DOHH2 (cell line): ENCODE data around the gene HAUS2.

Source experiments
- H3F3A ChIP-seq: fragments of 200-600 bp; sonication (generic), shearing (Covaris generic); 2 replicates; pipeline ENCODE4 v1.6.0; 2016; ENCODE audit warnings: antibody characterized with exemption, mild to moderate bottlenecking; ENCODE audit not compliant: control insufficient read depth, insufficient read depth
- H3K27ac ChIP-seq: fragments of 200-600 bp; sonication (generic); 2 replicates; pipeline ENCODE4 v1.5.1; 2014; ENCODE audit warnings: low read depth, mild to moderate bottlenecking, low read length, moderate library complexity
- H3K27me3 ChIP-seq: fragments of 200-600 bp; sonication (generic); 2 replicates; pipeline ENCODE4 v1.6.1; 2014; ENCODE audit warnings: mild to moderate bottlenecking, low read length, mixed read lengths; ENCODE audit not compliant: control insufficient read depth
- H3K36me3 ChIP-seq: fragments of 200-600 bp; sonication (generic); 2 replicates; pipeline ENCODE4 v1.6.1; 2014; ENCODE audit warnings: mild to moderate bottlenecking, low read length, moderate library complexity, mixed read lengths; ENCODE audit not compliant: control insufficient read depth
- H3K4me1 ChIP-seq: fragments of 200-600 bp; sonication (generic); 2 replicates; pipeline ENCODE4 v1.6.1; 2014; ENCODE audit warnings: mild to moderate bottlenecking, low read length, mixed read lengths; ENCODE audit not compliant: control insufficient read depth
- H3K4me2 ChIP-seq: fragments of 200-600 bp; sonication (generic); 2 replicates; pipeline ENCODE4 v1.6.0; 2014; ENCODE audit warnings: mild to moderate bottlenecking, low read length, moderate library complexity
- H3K4me3 ChIP-seq: fragments of 200-600 bp; sonication (generic); 2 replicates; pipeline ENCODE4 v1.5.1; 2014; ENCODE audit warnings: mild to moderate bottlenecking, low read length, mixed read lengths
- H3K79me2 ChIP-seq: fragments of 200-600 bp; sonication (generic); 2 replicates; pipeline ENCODE4 v1.6.1; 2014; ENCODE audit warnings: mild to moderate bottlenecking, low read length, mixed read lengths; ENCODE audit not compliant: control insufficient read depth
- H3K9me2 ChIP-seq: fragments of 200-600 bp; sonication (generic); replicated peaks from 2 replicates; pipeline ENCODE4 v1.6.1; 2014; ENCODE audit warnings: mild to moderate bottlenecking, low read length, mixed read lengths; ENCODE audit not compliant: control insufficient read depth
- H3K9me3 ChIP-seq: fragments of 200-600 bp; sonication (generic); 2 replicates; pipeline ENCODE4 v1.6.1; 2014; ENCODE audit warnings: antibody characterized with exemption, low read length, mixed read lengths; ENCODE audit not compliant: control insufficient read depth, insufficient read depth
- H4K20me1 ChIP-seq: fragments of 200-600 bp; sonication (generic); 2 replicates; pipeline ENCODE4 v1.6.0; 2014; ENCODE audit warnings: low read depth, mild to moderate bottlenecking, antibody characterized with exemption, low read length, moderate library complexity; ENCODE audit not compliant: control insufficient read depth, insufficient read depth
- EZH2phosphoT487 ChIP-seq: fragments of 200-600 bp; sonication (generic); IDR thresholded peaks from 2 replicates; pipeline ENCODE4 v1.6.1; 2017; ENCODE audit warnings: borderline replicate concordance, mild to moderate bottlenecking, antibody characterized with exemption, low read length, moderate library complexity, mixed read lengths
- TF ChIP-seq, protein P1 (sequence below): fragments of 200-600 bp; sonication (generic); IDR thresholded peaks from one replicate; pipeline ENCODE4 v1.5.1; 2014; ENCODE audit warnings: antibody characterized with exemption, mild to moderate bottlenecking, low read depth, low read length; ENCODE audit not compliant: poor library complexity, severe bottlenecking

HAUS2 gene

GRCh38 chr15:42577514-42578031, 28.9 kb downstream of the HAUS2 start:
- Histone ChIP-seq H3K79me2 (peaks cover 7% of the 10 kb centered on the region), H3K4me3 (no peak overlapping the region), H3K9me3 (no peaks in the 10 kb centered on the region), H4K20me1 (0 out of 2 replicates have a peak, but pooled peaks cover 7% of the 10 kb centered on the region), H3K4me2 (no peak overlapping the region), H3K36me3 (no peaks in the 10 kb centered on the region), H3K9me2 (no peaks in the 10 kb centered on the region), H3F3A (peaks cover 9% of the 10 kb centered on the region), H3K27ac (no peak overlapping the region), H3K27me3 (peaks cover 9% of the 10 kb centered on the region), H3K4me1 (peaks cover 43% of the 10 kb centered on the region)
- no peak for TF ChIP-seq EZH2phosphoT487
- TF ChIP-seq, protein P1, sequence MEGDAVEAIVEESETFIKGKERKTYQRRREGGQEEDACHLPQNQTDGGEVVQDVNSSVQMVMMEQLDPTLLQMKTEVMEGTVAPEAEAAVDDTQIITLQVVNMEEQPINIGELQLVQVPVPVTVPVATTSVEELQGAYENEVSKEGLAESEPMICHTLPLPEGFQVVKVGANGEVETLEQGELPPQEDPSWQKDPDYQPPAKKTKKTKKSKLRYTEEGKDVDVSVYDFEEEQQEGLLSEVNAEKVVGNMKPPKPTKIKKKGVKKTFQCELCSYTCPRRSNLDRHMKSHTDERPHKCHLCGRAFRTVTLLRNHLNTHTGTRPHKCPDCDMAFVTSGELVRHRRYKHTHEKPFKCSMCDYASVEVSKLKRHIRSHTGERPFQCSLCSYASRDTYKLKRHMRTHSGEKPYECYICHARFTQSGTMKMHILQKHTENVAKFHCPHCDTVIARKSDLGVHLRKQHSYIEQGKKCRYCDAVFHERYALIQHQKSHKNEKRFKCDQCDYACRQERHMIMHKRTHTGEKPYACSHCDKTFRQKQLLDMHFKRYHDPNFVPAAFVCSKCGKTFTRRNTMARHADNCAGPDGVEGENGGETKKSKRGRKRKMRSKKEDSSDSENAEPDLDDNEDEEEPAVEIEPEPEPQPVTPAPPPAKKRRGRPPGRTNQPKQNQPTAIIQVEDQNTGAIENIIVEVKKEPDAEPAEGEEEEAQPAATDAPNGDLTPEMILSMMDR = no peak

GRCh38 chr15:42578984-42579537, 30.4 kb downstream of the HAUS2 start:
- H3K9me2 ChIP-seq = no peaks in the 10 kb centered on the region
- no peak overlapping the region for H3K4me2 ChIP-seq
- H3K27me3 ChIP-seq = peaks cover 9% of the 10 kb centered on the region
- H3K4me3 ChIP-seq = no peak overlapping the region
- TF ChIP-seq EZH2phosphoT487 = no peak
- TF ChIP-seq, protein P1 = no peak
- 0 out of 2 replicates have a peak, but pooled peaks cover 7% of the 10 kb centered on the region for H4K20me1 ChIP-seq
- H3K9me3 ChIP-seq = no peaks in the 10 kb centered on the region
- peaks cover 7% of the 10 kb centered on the region for H3K79me2 ChIP-seq
- H3F3A ChIP-seq = peaks cover 4% of the 10 kb centered on the region; the same call in 1 of the 2 replicates
- no peaks in the 10 kb centered on the region for H3K36me3 ChIP-seq
- peaks cover 50% of the 10 kb centered on the region for H3K4me1 ChIP-seq
- no peak overlapping the region for H3K27ac ChIP-seq

DNA sequence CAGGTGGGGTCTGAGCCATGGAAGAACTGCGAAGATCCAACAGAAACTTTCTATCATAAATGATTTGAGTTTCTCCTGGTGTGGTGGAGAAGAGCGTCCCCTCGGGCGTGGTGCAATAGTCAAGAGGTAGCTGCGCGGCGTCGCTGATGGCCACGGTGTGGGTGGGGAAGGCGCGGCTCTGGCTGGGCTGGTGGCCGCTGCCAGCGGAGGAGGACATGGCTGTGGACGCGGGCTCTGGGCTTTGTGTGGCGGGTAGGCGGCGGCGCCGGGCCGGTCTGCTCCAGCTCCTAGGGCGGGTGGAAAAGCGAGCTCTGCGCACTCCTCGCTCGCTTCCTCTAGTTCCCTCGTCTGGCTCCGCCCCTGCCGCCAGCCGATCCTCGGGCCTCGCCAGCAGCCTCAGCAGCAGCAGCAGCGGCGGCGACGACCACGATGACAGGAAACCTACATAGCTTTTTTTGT, 32.7 kb downstream of the HAUS2 start:
- H3K9me3 ChIP-seq = no peaks in the 10 kb centered on the region
- peak overlapping the region; percentile 67 for H3K4me2 ChIP-seq
- no peaks in the 10 kb centered on the region for H3K36me3 ChIP-seq
- peaks cover 7% of the 10 kb centered on the region for H3K27me3 ChIP-seq
- peaks cover 38% of the 10 kb centered on the region for H3K4me1 ChIP-seq
- H4K20me1 ChIP-seq = 0 out of 2 replicates have a peak, but pooled peaks cover 5% of the 10 kb centered on the region
- peaks cover 5% of the 10 kb centered on the region for H3K79me2 ChIP-seq
- H3F3A ChIP-seq = no peaks in the 10 kb centered on the region
- H3K9me2 ChIP-seq = no peaks in the 10 kb centered on the region
- TF ChIP-seq EZH2phosphoT487 = no peak
- TF ChIP-seq, protein P1 = peak; percentile 20
- no peak overlapping the region for H3K27ac ChIP-seq
- peak overlapping the region; percentile 72 for H3K4me3 ChIP-seq
